ENCODE results near the gene CHCHD6.

- no peak for TF ChIP-seq POLR2A (IDR thresholded peaks at IDR 0.05)
- TF ChIP-seq, protein P1, sequence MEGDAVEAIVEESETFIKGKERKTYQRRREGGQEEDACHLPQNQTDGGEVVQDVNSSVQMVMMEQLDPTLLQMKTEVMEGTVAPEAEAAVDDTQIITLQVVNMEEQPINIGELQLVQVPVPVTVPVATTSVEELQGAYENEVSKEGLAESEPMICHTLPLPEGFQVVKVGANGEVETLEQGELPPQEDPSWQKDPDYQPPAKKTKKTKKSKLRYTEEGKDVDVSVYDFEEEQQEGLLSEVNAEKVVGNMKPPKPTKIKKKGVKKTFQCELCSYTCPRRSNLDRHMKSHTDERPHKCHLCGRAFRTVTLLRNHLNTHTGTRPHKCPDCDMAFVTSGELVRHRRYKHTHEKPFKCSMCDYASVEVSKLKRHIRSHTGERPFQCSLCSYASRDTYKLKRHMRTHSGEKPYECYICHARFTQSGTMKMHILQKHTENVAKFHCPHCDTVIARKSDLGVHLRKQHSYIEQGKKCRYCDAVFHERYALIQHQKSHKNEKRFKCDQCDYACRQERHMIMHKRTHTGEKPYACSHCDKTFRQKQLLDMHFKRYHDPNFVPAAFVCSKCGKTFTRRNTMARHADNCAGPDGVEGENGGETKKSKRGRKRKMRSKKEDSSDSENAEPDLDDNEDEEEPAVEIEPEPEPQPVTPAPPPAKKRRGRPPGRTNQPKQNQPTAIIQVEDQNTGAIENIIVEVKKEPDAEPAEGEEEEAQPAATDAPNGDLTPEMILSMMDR (IDR thresholded peaks at IDR 0.05): no peak
Measured at GRCh38 chr3:126667631-126668449, 36.2 kb upstream of the CHCHD6 start.
